Body of pancreas (tissue), 4 donors: Measurements from ENCODE around the gene LCN12. TPM values are rescaled to one million over a fixed set of nuclear protein-coding genes. Genes with fewer than 3 reads are reported as not detected.

Source experiments
- ATAC-seq: fragments of 150-250 bp; one replicate; pipeline ENCODE4 v1.9.1; 2016
- DNase-seq, 4 donors: peaks; one replicate each; pipeline ENCODE4 v3.0.0-alpha.2; 2019
- H3K27ac ChIP-seq, 4 donors: fragments of 200-600 bp; sonication (generic); 1 replicate in 3 of 4; 2 replicates in 1 of 4; pipeline versions ENCODE4 v1.5.1 to v1.6.1; 2016 to 2019; ENCODE audit warnings: mild to moderate bottlenecking in 1 of 4, mixed read lengths in 1 of 4, moderate library complexity in 1 of 4
- H3K27me3 ChIP-seq, 2 donors: fragments of 200-600 bp; sonication (generic); one replicate each; pipeline ENCODE4 v1.6.0; 2016; ENCODE audit warnings: mild to moderate bottlenecking in 1 of 2
- H3K36me3 ChIP-seq, 2 donors: fragments of 200-600 bp; sonication (generic); replicated peaks in 1 of 2; 2 replicates each; pipeline ENCODE4 v1.5.1; 2016; ENCODE audit warnings: low read depth in 2 of 2; ENCODE audit not compliant: insufficient read depth in 1 of 2
- H3K4me1 ChIP-seq: fragments of 200-600 bp; sonication (generic); one replicate; pipeline ENCODE4 v1.6.0; 2016
- H3K4me3 ChIP-seq, 2 donors: fragments of 200-600 bp; sonication (generic); 1 replicate in 1 of 2; 2 replicates in 1 of 2; pipeline ENCODE4 v1.5.1; 2016 to 2019
- H3K9me3 ChIP-seq, 3 donors: fragments of 200-600 bp; sonication (generic); 1 replicate in 2 of 3; 2 replicates in 1 of 3; pipeline ENCODE4 v1.5.1; 2016
- CTCF ChIP-seq, 7 experiments: fragments of 450-650 bp in 4 of 7; fragments of 200-600 bp in 3 of 7; sonication (generic) in 3 of 7; IDR thresholded peaks; one replicate each; pipeline ENCODE4 v1.5.1; 2016 to 2019; ENCODE audit warnings: antibody characterized with exemption in 7 of 7
- POLR2A ChIP-seq, 3 donors: fragments of 450-650 bp; IDR thresholded peaks; one replicate each; pipeline ENCODE4 v1.6.1; 2016; ENCODE audit warnings: antibody characterized with exemption in 3 of 3, mild to moderate bottlenecking in 2 of 3
- WGBS, 2 donors: methylation state at CpG; one replicate each; pipeline ENCODE4 v1.1.5; 2017; 5-methylcytosine and 5-hydroxymethylcytosine counted together
- intact Hi-C: fragments of 100-400 bp; cut with DNase I; formaldehyde crosslinking; loops from one replicate; pipeline ENCODE4 v1.15.1; 2023
- total RNA-seq, 2 donors: library from RNA; depleted of rRNA; stranded (reverse); fragments of >200 nt; gene quantifications; one replicate each; pipeline ENCODE4 v1.1.0, GENCODE V29; 2016

LCN12 gene
- total RNA-seq, 2 donors from 2014 or later: 1.3 to 4.9 TPM

DNA sequence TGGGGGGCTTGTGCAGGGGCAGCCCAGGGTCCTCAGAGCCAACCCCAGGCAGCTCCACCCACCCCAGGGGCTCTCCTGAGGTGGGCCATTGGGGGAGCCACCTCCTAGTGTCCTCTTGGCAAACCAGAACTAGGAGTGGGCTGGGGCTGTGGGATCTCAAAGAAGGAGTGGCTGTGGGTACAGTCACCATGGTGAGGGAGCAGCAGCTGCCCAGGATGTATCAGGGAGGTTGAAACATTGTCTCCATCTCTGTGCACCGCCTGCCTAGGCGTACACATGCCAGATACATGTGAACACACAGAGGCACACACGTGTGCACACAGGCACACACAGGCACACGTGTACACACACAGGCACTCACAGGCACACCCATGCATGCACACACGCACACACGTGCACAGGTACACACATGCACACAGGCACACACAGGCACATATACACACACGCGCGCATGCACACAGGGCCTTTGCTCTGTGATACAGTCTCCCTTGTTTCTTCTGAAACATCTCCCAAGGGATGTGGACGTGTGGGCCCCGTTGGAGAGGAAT is 10.7 kb downstream of the LCN12 start:
- no peak for DNase-seq
- intact Hi-C loops: no loop called here
- WGBS, 2 donors: 69 to 85% methylated on average over 4 to 11 of the region's 11 CpGs

GRCh38 chr9:136963341-136963740 is 11.3 kb downstream of the LCN12 start:
- no peak for ATAC-seq

More for the DNA sequence above, 10.7 kb downstream of the LCN12 start:
- Histone ChIP-seq H3K27me3 (no peaks in the 10 kb centered on the region), H3K4me3 (no peak overlapping the region), H3K4me1 (peaks cover 7% of the 10 kb centered on the region), H3K27ac (no peak overlapping the region), H3K9me3 (no peaks in the 10 kb centered on the region), H3K36me3 (no peaks in the 10 kb centered on the region)
- ATAC-seq: no peak
- no peak for TF ChIP-seq CTCF (IDR thresholded peaks at IDR 0.05)
- TF ChIP-seq POLR2A (IDR thresholded peaks at IDR 0.05): no peak

DNA sequence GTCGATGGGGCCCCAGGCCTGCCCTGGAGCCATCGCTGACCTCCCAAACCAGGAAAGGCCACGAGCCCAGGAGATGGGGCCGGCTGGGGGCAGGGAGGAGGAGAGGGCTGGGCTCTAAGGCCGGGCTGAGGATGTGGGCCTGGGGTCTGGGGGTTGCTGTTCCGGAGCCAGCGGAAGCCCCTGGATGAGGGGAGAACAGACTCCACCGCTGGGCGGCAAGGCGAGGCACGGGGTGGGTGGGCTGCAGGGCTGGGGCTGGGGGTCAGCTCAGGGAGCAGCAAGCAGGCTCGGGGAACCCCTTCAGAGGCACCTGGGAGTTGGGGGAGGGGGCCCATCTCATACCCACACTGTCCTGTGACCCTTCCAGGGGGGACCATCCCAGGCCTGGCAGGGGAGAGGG is 11.7 kb downstream of the LCN12 start:
- no peaks in the 10 kb centered on the region for H3K36me3 ChIP-seq
- H3K27ac ChIP-seq: no peak overlapping the region
- 78 to 84% methylated on average over 6 of the region's 12 CpGs for WGBS, 2 donors
- no peak for ATAC-seq
- H3K9me3 ChIP-seq: no peaks in the 10 kb centered on the region
- DNase-seq: no peak
- intact Hi-C loops: no loop called here
- H3K4me3 ChIP-seq: no peak overlapping the region
- H3K4me1 ChIP-seq: peaks cover 7% of the 10 kb centered on the region
- TF ChIP-seq CTCF (IDR thresholded peaks at IDR 0.05) (no peak), POLR2A (IDR thresholded peaks at IDR 0.05) (no peak)
- no peaks in the 10 kb centered on the region for H3K27me3 ChIP-seq

More at GRCh38 chr9:136963341-136963740, 11.3 kb downstream of the LCN12 start:
- Histone ChIP-seq H3K36me3 (no peaks in the 10 kb centered on the region), H3K4me1 (peaks cover 7% of the 10 kb centered on the region), H3K27me3 (no peaks in the 10 kb centered on the region), H3K27ac (no peak overlapping the region), H3K4me3 (no peak overlapping the region), H3K9me3 (no peaks in the 10 kb centered on the region)
- intact Hi-C loops: no loop called here
- 92 to 93% methylated on average over 13 to 15 of the region's 15 CpGs for WGBS, 2 donors
- DNase-seq: no peak
- TF ChIP-seq CTCF (IDR thresholded peaks at IDR 0.05) (no peak), POLR2A (IDR thresholded peaks at IDR 0.05) (no peak)

- TF ChIP-seq CTCF (IDR thresholded peaks at IDR 0.05) (no peak), POLR2A (IDR thresholded peaks at IDR 0.05) (no peak)
- no peaks in the 10 kb centered on the region for H3K27me3 ChIP-seq
- H3K27ac ChIP-seq: no peak overlapping the region
- H3K4me1 ChIP-seq: peaks cover 7% of the 10 kb centered on the region
- intact Hi-C loops: no loop called here
- no peak overlapping the region for H3K4me3 ChIP-seq
- 62 to 76% methylated on average over 8 to 16 of the region's 22 CpGs for WGBS, 2 donors
- DNase-seq (no peak), ATAC-seq (no peak)
- H3K9me3 ChIP-seq: no peaks in the 10 kb centered on the region
- no peaks in the 10 kb centered on the region for H3K36me3 ChIP-seq
These were observed 12.2 kb downstream of the LCN12 start for GRCh38 chr9:136964171-136964689.

DNA sequence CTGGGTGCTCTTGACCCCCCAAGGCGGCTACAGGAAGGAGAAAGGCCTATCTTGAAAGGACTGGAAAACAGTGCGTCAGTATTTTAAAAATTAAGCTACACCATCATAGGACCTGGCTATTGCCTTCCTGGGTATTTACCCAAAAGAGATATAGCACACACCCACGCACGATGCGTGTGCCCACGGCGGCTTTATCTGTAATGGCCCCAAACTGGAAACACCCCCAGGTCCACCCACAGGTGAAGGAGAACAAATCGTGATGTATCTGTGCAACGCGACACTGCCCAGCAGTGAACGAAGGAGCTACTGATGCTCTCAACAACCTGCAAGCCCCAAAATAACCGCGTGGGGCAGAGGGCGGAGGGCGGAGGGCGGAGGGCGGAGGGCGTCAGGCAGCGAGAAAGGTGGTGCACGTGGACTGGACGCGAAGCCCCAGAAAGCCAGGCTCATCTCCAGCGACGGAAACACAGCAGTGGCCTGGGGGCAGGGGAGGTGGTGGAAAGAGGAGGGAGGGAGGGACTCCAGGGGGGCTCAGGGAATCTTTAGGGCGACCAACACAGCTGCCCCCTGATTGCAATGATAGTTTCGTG is 12.9 kb downstream of the LCN12 start:
- 78 to 81% methylated on average over 21 to 25 of the region's 26 CpGs for WGBS, 2 donors
- no peak for DNase-seq
- peaks cover 7% of the 10 kb centered on the region for H3K4me1 ChIP-seq
- H3K27ac ChIP-seq: no peak overlapping the region
- H3K4me3 ChIP-seq: no peak overlapping the region
- intact Hi-C loops: no loop called here
- no peak for ATAC-seq
- TF ChIP-seq CTCF (IDR thresholded peaks at IDR 0.05) (no peak), POLR2A (IDR thresholded peaks at IDR 0.05) (no peak)
- H3K27me3 ChIP-seq: no peaks in the 10 kb centered on the region
- no peaks in the 10 kb centered on the region for H3K36me3 ChIP-seq
- no peaks in the 10 kb centered on the region for H3K9me3 ChIP-seq
